Measurements from ENCODE around the gene BMP7. TPM values are rescaled to one million over a fixed set of nuclear protein-coding genes. Genes with fewer than 3 reads are reported as not detected.

The BMP7 gene
- polyA plus RNA-seq, 1 donor from 2014 or later = not detected

DNA sequence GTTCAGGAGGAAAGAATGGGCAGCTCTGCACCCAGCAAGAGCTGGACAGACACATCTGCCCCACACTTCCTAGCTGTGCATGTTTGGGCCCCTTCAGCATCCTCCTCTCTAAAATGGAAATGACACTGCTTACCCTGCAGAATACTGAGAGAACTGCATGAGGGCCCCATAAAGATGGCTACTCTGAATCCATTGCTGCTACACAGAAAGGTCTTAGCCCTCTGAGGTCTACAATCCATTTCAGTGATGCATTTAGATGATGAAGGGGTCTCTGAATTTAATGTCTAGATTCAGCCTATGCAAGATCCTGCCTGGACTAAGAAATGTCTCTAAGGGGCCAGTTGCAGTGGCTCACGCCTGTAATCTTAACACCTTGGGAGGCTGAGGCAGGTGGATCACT is 11.3 kb downstream of the BMP7 start:
- Mint-ChIP-seq H3K27me3 (peaks cover 21% of the 10 kb centered on the region), H3K4me1 (peaks cover 0 to 3% (median 0%) of the 10 kb centered on the region in 3 donors), H3K36me3 (no peaks in the 10 kb centered on the region), H3K27ac (no peak overlapping the region), H3K4me3 (no peak overlapping the region), H3K9me3 (no peaks in the 10 kb centered on the region)

DNA sequence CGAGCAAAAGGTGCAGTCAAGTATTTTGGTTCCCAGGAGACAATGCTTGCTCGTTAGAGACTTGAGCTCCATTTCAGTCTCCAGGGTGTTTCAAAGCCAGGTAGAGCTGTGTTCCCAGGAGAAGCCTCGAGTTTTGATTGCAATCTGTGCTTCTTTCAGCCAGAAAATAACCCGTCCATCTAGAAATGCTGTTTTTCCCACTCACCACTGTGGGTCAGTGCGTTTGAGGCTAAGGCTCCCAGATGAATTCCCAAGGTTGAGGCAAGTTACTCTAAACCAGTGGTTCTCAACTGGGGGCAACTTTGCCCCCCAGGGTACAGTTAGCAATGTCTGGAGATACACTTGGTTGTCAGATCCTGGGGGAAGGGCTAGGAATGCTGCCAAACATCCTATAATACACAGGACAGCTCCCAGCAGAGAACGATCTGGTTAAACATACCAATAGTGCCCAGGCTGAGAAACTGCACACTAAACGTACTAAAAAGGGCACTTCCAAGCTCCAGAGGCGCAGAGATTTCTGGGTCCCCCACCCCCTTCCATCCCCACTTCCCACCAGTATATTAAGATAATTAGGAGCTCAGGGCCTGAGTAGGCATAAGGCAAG is 13.8 kb downstream of the BMP7 start:
- no peaks in the 10 kb centered on the region for H3K36me3 Mint-ChIP-seq
- peaks cover 23% of the 10 kb centered on the region for H3K27me3 Mint-ChIP-seq

DNA sequence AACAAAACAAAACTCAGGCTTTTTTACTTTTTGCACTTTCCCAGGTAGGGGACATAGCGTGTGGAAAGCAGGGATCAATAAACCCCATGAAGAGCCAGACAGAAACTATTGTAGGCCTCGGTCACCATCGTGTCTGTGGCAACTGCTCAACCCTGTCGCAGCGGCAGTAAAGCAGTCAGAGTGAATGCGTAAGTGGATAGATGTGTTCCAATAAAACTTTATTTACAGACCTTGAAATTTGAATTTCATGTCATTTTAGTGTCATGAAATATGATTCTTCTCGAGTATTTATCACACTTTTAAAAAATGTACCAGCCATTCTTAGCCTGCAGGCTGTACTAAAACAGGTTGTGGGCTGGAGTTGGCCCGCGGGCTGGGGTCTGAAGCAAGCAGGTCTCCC is 14.5 kb downstream of the BMP7 start:
- Mint-ChIP-seq H3K4me3 (no peak overlapping the region), H3K4me1 (peaks cover 0 to 3% (median 0%) of the 10 kb centered on the region in 3 donors), H3K27me3 (peaks cover 24% of the 10 kb centered on the region), H3K27ac (no peak overlapping the region), H3K36me3 (no peaks in the 10 kb centered on the region), H3K9me3 (peaks cover 2 to 3% (median 2%) of the 10 kb centered on the region in 3 donors)

More for the DNA sequence above, 13.8 kb downstream of the BMP7 start:
- H3K9me3 Mint-ChIP-seq = peaks cover 2 to 3% (median 2%) of the 10 kb centered on the region in 3 donors
- H3K27ac Mint-ChIP-seq = no peak overlapping the region
- peak overlapping the region in 1 of 4 donors; percentile 10 for H3K4me3 Mint-ChIP-seq
- H3K4me1 Mint-ChIP-seq = peaks cover 0 to 3% (median 0%) of the 10 kb centered on the region in 3 donors

DNA sequence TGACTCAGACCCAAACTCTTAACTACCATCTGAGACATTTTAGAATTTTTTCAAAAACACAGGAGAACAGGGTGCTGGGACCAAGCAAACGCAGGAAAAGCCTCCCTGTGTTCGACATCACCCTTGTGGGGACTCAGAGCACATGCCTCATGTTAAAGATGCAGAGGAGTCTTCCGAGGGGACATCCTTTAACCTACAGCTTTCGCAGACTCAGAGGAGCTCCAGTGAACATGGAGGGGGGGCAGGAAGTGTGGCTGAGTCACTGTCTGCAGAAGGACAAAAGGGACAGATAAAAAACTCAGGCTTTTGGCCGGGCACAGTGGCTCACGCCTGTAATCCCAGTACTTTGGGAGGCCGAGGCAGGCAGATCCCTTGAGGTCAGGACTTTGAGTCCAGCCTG is 15.1 kb downstream of the BMP7 start:
- no peaks in the 10 kb centered on the region for H3K36me3 Mint-ChIP-seq
- H3K27ac Mint-ChIP-seq = no peak overlapping the region
- peak overlapping the region in 1 of 4 donors; percentile 12 for H3K4me3 Mint-ChIP-seq
- H3K27me3 Mint-ChIP-seq = peaks cover 24% of the 10 kb centered on the region
- H3K4me1 Mint-ChIP-seq = peaks cover 0 to 3% (median 0%) of the 10 kb centered on the region in 3 donors
- H3K9me3 Mint-ChIP-seq = peaks cover 2 to 3% (median 2%) of the 10 kb centered on the region in 3 donors

DNA sequence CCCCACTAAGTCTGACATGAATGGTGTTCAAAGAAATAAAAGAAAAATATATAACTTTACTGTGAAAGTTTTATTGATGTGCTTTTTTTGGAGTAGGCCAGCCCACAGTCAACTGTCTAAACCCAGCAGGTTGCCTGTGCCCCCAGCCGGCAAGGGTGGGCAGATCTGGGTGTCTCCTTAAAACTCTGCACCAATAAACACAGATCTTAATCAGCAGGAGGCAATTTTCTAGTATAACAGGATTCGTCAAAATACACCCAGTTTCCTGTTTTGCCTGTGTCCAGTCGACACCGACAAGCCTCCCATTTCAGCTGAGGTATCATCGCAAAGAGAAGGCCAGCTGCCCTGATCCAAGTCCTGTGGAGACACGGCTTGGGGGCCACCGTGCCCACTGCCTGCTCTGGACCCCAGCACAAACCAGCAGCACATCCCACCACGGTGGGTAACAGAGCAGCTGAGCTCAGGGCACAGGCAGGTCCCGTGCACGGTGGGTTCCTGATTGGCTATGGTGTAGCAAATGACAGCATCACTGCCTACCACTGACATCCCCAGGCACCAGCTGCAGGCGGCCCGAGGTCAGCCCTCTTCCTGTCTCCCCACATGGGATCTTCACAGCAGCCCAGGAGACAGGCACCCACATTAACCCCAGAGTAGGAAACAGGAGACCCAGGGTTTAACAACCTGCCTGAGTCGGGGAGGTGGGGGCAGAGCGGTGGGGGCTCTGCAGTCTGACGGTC is 15.7 kb downstream of the BMP7 start:
- peaks cover 0 to 3% (median 0%) of the 10 kb centered on the region in 3 donors for H3K4me1 Mint-ChIP-seq
- H3K27me3 Mint-ChIP-seq = peaks cover 23% of the 10 kb centered on the region
- H3K36me3 Mint-ChIP-seq = no peaks in the 10 kb centered on the region
- no peak overlapping the region for H3K27ac Mint-ChIP-seq
- H3K4me3 Mint-ChIP-seq = no peak overlapping the region
- H3K9me3 Mint-ChIP-seq = peaks cover 2 to 3% (median 2%) of the 10 kb centered on the region in 3 donors

DNA sequence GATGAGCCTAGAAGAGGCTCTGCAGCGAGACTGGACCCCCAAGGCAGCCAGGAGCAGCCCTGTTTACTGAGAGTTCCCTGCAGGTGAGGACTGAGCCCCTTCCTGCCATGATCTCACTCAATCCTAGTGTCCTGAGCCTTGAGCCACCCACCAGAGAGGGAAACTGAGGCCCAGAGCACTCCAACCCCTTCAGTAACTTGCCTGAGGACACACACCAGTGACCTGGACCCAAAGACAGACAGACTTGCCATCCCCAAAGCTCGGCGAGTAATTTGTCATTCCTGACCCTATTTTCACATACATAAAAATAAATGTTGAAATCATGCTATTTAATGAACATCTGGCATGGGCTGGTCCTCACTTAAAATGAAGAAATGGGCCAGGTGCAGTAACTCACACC is 16.7 kb downstream of the BMP7 start:
- Mint-ChIP-seq H3K4me1 (peaks cover 0 to 3% (median 0%) of the 10 kb centered on the region in 3 donors), H3K36me3 (no peaks in the 10 kb centered on the region), H3K27me3 (peaks cover 23% of the 10 kb centered on the region), H3K4me3 (peak overlapping the region in 2 of 4 donors; percentile 32 to 43), H3K9me3 (peaks cover 2 to 3% (median 2%) of the 10 kb centered on the region in 3 donors), H3K27ac (no peak overlapping the region)

DNA sequence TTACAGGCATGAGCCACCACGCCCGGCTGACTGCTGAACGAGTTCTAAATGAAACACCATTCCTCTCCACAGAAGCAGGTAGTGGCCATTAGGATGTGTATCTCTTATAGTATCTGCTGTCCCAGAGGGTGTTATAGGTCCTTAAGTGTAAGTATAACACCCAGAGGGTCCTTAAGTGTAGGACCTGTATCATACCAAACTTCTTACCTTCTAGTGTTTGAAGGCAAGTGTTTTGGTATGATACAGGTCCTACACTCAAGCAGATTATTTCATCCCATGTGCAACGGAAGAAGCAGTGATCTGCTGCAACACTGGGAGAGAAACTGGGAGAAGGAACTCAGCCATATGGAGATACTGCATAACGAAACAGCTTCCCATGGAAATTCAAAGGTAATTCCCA is 17.4 kb downstream of the BMP7 start:
- no peaks in the 10 kb centered on the region for H3K36me3 Mint-ChIP-seq
- H3K27me3 Mint-ChIP-seq = peaks cover 19% of the 10 kb centered on the region
- H3K27ac Mint-ChIP-seq = no peak overlapping the region
- peaks cover 2 to 3% (median 2%) of the 10 kb centered on the region in 3 donors for H3K9me3 Mint-ChIP-seq
- no peak overlapping the region for H3K4me3 Mint-ChIP-seq
- H3K4me1 Mint-ChIP-seq = peaks cover 0 to 3% (median 0%) of the 10 kb centered on the region in 3 donors

DNA sequence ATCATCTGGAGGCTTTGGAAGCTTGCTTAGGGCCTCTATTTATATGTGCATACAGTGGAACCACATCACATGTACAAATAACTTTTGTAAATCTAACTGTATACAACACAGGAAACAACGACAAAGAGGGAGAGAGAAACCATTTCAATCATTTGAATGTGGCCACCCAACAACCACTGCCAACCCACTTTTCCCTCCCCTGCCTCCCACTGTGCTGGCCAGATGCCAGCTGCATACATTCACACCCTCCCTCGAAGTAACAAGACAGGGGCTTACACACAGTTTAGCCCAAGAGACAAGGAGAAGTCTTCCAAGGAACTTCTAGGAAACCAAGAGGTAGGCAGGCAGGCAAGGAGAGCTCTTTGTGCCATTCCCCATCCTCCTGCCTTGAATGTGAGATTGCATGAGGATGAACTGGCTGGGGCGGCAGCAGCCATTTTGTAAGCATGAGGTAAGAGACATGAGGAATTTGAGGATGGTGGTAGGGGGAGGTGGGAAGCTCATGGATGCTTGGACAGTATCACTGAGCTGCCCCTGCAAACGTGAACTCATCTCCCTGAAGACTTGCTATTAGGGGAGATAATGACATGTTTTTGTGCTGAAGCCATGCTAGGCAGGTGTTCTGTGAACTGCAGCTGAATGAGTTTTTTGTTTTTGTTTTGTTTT is 18.2 kb downstream of the BMP7 start:
- Mint-ChIP-seq H3K27ac (no peak overlapping the region), H3K4me3 (peak overlapping the region in 1 of 4 donors; percentile 28), H3K9me3 (peaks cover 2 to 3% (median 2%) of the 10 kb centered on the region in 3 donors), H3K4me1 (peaks cover 0 to 3% (median 0%) of the 10 kb centered on the region in 3 donors), H3K36me3 (no peaks in the 10 kb centered on the region), H3K27me3 (peaks cover 21% of the 10 kb centered on the region)

DNA sequence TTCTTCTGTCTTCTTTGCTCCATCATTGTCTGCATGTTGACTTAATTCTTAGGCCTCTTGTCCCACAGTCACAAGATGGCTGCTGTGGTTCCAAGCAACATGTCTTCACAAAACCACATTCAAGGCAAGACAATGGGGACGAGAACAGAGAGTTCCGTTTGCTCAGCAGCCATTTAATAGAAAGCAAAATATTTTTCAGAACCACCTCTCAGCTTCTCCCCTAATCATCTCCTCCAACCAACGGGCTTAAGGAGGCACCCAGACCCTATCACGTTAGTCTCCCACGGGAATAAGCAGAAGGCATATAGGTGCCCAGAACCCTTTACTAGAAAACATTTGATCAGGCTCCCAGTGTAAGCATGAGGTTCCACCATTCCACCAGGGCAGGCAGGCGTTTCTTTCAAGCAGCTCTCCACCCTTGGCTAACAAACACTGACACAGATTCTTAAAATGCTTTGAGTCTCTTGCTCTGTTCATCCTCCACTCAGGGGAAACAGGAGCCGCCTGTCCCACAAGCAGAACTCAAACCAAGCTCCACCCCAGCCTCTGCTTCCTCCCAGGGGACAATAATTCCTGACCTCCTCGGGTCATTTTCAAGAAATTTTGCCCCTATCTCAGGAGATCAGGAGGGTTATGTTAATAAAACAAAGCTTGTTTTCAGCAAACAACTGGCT is 19.0 kb downstream of the BMP7 start:
- Mint-ChIP-seq H3K27me3 (peaks cover 21% of the 10 kb centered on the region), H3K4me3 (no peak overlapping the region), H3K4me1 (peaks cover 0 to 3% (median 0%) of the 10 kb centered on the region in 3 donors), H3K36me3 (no peaks in the 10 kb centered on the region), H3K9me3 (peaks cover 2 to 3% (median 2%) of the 10 kb centered on the region in 3 donors), H3K27ac (no peak overlapping the region)

DNA sequence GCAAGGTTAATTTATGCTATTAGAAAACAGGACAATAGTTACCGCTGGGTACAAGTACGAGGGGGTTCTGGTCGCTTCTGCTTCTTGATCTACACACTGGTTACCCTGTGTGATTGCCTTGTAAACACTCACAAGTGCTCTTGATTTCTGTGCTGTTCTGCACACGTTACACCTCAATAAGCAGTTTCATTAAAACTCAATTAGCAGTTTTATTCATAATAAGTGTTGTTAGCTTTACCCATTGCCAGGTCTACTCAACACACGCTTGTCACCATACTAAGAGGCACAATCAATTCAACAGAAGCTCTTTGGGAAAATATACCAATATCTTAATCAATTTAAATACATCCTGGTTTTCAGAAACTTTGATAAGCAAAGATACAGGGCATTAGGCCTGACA is 20.4 kb downstream of the BMP7 start:
- H3K27me3 Mint-ChIP-seq = peaks cover 16% of the 10 kb centered on the region
- H3K27ac Mint-ChIP-seq = no peak overlapping the region
- no peaks in the 10 kb centered on the region for H3K36me3 Mint-ChIP-seq
- peaks cover 2 to 3% (median 2%) of the 10 kb centered on the region in 3 donors for H3K9me3 Mint-ChIP-seq
- H3K4me3 Mint-ChIP-seq = no peak overlapping the region
- H3K4me1 Mint-ChIP-seq = peaks cover 0 to under 1% (median 0%) of the 10 kb centered on the region in 3 donors

DNA sequence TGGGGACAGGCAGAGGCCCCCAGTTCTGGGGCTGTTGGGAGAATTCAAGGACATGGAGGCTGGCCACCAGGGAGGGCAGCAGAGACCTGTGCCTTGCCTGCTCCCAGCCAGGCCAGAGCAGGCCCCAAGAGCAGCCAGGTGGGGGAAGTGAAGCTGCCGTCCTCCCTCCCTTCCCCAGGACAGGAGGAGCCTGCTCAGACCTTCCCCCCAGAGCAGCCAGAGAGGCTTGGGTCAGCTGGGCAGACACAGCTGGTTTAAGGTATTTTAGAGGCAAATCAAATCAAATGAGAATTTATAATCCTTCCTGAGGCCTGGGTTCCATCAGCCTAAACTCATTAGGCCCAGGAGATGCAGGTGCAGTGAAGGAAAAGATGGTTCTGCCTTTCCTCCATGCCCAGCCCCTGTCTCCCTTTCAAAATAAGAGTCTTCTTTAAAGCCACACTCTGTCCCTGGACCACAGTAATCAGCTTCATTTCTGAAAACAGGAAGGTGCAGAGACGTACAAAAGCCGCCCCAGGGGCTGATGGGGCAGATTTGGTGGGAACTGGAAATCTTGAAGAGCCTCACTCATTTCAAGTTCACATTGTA is 21.7 kb downstream of the BMP7 start:
- no peaks in the 10 kb centered on the region for H3K4me1 Mint-ChIP-seq
- H3K27ac Mint-ChIP-seq = no peak overlapping the region
- H3K4me3 Mint-ChIP-seq = no peak overlapping the region
- peaks cover 16% of the 10 kb centered on the region for H3K27me3 Mint-ChIP-seq
- H3K36me3 Mint-ChIP-seq = no peaks in the 10 kb centered on the region
- H3K9me3 Mint-ChIP-seq = peaks cover 2 to 7% (median 6%) of the 10 kb centered on the region in 3 donors

DNA sequence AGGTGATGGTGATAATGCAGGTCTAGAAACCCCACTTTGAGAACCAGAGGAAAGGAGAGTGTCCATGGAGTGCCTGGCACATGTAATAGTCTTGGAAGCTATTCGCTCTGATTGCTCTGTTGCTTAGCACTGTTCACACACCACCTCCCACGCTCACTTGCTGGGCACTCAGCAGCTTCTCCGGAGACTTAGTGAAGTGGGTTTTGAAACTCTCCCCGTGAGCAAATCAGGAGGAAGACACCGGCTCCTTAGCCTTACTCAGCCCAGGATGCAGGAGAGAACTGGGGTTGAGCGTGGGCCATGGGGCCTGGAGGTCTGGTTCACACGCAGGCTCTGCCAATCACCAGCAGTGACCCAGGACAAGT is 22.2 kb downstream of the BMP7 start:
- Mint-ChIP-seq H3K27me3 (peaks cover 11% of the 10 kb centered on the region), H3K27ac (no peak overlapping the region), H3K4me1 (no peaks in the 10 kb centered on the region), H3K4me3 (no peak overlapping the region), H3K9me3 (peaks cover 2 to 7% (median 6%) of the 10 kb centered on the region in 3 donors), H3K36me3 (no peaks in the 10 kb centered on the region)

DNA sequence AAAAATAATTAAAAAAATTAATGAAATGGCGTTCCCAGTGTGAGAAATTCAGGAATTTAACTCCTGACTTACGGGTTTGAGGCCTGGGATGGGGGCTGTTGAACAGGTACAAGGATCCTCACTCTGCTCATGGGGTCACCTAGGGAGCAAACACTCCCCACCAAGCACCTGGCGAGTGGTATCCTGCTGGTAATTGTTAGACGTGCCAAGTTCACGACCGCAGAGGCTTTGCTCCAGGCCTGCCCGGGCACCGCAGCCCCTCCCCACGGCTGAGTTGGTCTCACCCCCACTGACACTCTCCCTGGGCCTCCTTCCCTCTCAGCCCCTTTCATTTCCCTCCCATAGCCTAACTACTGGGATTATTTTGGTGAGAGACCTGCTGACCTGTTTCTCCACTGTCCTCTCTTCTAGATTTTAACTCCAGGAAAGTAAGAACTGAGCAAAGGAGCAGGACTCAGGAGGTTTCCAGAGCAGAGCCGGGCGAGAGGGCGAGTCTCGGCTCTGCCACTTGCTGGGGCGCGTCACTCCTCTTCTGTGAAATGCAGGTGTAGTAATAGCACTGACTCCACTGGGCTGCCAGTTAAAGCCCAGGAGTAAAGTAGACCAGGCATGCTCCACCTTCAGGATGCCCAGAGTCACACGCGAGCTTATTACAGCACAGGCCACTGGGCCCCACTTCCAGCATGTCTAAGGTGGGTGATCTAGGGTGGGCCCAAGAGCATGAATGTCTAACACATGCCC is 22.8 kb downstream of the BMP7 start:
- H3K27ac Mint-ChIP-seq = no peak overlapping the region
- no peaks in the 10 kb centered on the region for H3K4me1 Mint-ChIP-seq
- H3K36me3 Mint-ChIP-seq = no peaks in the 10 kb centered on the region
- peaks cover 11% of the 10 kb centered on the region for H3K27me3 Mint-ChIP-seq
- no peak overlapping the region for H3K4me3 Mint-ChIP-seq
- H3K9me3 Mint-ChIP-seq = peaks cover 2 to 7% (median 6%) of the 10 kb centered on the region in 3 donors

DNA sequence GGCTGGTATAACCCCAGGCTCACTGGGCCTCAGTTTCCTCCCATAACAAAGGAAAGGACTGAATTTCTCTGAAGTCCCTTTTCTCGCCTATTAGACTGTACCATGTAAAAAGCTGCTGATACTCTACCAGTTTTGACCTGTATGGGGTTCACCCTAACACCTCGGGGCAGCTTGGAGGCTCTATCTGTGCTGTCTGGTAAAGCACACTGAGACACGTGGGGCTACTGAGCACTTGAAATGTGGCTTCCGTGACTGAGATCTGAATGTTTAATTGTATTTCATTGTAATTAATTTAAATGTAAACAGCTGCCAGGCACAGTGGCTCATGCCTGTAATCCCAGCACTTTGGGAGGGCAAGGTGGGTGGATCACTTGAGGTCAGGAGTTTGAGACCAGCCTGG is 24.0 kb downstream of the BMP7 start:
- H3K27me3 Mint-ChIP-seq = peaks cover 5% of the 10 kb centered on the region
- no peak overlapping the region for H3K27ac Mint-ChIP-seq
- peak overlapping the region in 1 of 4 donors; percentile 39 for H3K4me3 Mint-ChIP-seq

More for the DNA sequence above, 24.0 kb downstream of the BMP7 start:
- Mint-ChIP-seq H3K9me3 (peaks cover 0 to 12% (median 3%) of the 10 kb centered on the region in 3 donors), H3K4me1 (no peaks in the 10 kb centered on the region), H3K36me3 (no peaks in the 10 kb centered on the region)

All from IgD-negative memory B cell (primary cell).